GM18861 (cell line): ENCODE results near the gene RUNX3.
A peak's percentile ranks its signal among the peaks of the same experiment; 100 is the strongest.

Source experiments
- ATAC-seq: cut with Tn5 transposase; IDR thresholded peaks from one replicate; pipeline ENCODE4 v1.9.1; 2021; ENCODE audit not compliant: unreplicated experiment

RUNX3 gene

DNA sequence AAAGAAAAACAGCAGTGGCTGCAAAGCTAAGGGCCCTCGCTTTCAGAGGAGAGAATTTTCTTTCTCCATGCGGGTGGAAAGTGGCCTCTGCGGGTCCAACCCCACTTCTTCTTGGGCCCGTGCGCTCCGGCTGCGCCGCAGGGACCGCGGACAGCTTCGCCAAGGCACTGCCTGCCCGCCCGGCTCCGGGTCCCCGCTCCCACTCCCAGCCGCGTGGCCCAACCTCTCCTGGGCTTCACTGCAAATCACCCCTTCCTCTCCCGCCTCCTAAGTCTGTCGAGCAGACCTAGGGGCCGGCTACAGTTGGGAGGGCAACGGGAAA is 1.0 kb upstream of the RUNX3 start:
- ATAC-seq: no peak

DNA sequence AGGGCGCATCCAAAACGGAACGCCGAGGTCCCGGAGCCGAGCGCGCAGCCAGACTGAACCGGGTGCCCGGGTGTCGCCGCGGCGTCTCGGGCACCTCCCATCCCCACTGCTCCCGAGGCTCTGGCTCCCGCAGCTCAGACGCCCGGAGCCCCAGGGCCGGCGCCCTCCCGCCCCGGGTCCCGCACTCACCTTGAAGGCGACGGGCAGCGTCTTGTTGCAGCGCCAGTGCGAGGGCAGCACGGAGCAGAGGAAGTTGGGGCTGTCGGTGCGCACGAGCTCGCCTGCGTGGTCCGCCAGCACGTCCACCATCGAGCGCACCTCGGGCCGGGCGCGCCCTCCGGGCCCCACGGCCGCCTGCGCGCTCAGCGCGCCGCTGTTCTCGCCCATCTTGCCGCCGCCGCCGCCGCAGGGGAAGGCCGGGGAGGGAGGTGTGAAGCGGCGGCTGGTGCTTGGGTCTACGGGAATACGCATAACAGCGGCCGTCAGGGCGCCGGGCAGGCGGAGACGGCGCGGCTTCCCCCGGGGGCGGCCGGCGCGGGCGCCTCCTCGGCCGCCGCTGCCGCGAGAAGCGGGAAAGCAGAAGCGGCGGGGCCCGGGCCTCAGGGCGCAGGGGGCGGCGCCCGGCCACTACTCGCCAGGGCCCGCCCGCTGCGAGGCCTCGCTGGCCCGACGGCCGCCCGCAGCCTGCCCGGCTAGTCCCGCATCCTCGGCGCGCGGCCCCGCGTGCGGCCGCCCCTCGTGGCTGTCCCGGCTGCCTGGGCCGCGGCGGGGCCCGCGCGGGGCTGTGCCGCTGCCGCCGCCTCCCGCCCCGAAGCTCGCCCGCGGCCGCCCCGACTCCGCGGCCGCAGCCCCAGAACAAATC is 447 bp downstream of the RUNX3 start:
- peak; percentile 14 for ATAC-seq

DNA sequence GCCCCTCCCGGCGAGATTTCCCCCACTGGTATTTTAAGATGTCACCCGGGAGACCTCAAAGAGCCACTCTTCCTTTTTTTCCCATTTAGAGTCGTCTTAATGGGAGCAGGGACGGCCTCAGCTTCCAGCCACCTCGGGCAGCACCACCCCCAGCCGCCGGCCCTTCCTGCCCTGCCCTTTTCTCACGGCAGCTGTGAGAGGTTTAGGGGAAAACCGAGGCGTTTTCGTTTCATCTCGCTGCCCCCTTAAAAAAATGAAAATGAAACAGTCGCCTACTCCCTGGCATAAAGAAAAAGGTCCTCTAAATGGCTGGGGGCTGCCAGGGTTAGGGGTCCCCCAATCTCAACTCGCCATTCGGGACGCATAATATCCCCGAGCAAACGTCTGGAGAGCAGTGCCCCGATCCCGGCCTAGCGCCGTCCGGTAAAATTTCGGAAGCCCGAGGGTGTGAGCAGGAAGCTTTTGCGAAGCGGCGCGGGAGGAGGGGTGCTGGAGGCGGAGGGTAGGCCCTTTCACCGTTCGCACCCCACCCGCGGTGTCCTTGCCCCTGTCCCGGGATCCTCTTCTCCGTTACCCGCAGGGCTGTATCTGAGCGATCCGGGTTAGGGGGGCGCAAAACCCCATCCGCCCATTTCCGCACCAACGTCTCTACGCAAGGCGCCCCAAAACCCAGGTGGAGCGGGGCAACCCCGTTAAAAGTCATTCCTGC is 1.2 kb downstream of the RUNX3 start:
- no peak for ATAC-seq

DNA sequence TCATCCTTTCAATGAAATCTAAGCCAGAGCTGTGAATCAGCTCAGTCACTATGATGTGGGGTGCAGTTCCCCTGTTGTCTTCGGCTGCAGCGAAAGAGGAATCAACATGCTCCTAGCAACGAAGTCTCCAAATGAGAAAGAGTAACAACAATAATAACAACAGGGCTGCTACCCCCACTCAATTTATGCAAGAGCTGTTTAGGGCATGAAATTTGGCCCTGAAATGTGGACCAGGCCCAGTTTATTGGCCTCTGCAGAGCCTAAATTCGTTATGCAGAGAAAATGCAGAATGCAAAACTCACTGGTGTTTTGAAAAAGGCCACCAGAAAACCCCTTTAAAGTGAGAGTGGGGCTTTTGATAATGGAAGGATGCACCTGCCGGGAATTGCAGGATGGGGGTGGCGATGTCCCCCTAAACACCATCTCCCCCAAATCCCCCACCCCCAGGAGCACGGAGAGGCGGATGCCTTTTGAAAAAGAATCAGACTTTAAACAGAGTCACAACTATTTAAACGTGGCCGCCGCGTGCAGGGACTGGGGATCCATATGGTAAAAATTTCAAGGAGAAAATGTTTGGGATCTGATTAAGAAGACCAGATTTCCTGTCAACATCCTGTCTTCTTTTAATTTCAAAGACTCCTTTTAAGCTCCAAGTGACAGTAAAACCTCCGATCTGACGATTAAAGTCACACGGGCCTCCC is 1.9 kb downstream of the RUNX3 start:
- ATAC-seq: no peak

DNA sequence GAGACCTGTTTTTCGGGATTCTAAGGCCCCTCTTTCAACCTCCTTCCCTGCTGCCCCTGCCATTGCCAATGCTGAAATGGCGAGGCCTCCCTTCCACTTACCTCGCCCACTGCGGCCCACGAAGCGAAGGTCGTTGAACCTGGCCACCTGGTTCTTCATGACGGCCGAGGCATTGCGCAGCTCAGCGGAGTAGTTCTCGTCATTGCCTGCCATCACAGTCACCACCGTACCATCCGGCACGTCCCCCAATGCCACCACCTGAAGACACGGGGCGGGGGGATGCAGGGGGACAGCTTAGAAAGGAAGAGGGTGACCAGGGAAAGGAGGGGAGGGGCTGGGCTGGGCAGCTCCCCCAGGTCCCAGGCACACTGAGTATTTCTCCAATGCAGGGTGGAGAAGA is 2.6 kb downstream of the RUNX3 start:
- no peak for ATAC-seq

DNA sequence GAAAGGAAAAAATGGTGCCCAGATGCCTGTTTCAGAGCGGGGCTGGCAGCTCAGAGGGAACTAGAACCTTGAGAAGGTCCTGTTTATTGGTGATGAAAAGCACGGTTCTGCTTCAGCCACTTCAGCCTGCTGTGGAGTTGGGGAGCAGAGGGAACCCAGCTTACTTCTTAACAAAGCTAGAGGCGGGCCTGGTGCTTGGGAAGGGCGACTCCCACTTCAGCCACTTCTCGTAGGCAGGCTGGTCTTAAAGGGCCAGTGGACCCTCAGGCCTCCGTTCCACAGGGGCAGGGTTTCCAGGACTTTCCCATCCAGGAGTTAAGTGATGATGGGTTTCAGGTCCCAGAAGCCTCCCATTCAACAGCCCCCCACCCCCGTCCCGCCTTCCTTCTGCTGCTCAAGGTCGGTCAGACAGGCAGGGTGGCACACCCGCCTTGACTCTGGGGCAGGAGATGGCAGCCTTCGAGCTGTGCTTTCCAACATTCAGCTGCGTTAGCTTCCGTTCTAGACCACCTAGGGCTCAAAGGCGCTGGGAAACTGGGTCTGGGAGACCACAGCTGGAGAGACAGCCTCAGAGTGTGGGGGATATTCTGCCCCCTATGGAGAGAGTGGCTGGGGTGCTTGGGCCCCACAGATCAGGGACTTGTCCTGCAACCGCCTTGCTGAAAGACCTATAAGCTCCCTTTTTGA is 3.4 kb downstream of the RUNX3 start:
- no peak for ATAC-seq

DNA sequence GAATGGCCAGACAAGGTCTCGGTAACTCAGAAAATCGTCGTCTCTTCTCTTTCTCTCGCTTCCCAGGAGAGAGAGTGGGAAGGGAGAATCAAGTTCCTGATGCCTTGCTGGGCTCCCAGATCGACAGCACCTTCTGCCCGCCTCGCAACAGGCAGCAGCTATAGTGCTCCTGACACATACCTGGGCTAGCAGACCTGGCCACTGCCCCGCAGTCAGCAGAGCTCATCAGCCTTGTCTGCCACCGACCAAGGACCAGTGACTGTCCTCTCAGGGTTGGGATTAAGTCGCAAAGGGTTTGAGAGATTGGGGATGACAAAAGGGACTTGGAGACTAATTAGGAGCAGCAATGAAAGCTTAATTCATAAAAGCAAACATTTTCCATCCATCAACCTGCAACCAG is 4.1 kb downstream of the RUNX3 start:
- no peak for ATAC-seq

DNA sequence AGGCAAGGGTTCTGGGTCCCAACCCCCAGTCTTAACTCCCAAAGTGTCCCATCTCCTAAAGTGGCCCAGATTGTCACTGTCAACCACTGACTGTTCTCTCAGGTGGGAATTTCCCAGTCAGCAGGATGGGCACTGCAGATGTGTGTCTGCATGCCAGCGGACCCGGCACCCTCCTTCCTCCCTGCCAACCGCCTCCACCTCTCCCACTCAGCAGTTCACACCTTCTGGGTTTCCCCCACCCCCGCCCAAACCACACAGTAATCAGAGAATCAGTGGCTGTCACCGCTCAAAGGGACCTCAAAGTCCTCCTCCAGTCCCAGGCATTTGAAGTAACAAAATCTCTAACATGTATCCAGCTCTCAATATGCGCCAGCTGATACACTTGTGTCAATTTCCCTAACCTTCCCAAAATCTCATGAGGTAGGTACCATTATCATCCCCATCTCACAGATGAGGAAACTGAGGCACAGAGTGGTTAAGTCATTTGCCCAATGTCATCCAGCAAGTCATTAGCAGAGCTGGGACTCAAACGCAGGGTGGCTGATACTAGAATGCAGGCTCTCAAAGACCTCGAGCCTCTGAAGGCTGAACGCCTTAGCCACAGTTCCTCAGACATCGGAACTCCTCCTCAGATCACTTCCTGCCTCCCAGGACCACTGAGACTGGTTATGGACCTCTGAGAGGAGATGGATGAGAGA is 4.8 kb downstream of the RUNX3 start:
- no peak for ATAC-seq

DNA sequence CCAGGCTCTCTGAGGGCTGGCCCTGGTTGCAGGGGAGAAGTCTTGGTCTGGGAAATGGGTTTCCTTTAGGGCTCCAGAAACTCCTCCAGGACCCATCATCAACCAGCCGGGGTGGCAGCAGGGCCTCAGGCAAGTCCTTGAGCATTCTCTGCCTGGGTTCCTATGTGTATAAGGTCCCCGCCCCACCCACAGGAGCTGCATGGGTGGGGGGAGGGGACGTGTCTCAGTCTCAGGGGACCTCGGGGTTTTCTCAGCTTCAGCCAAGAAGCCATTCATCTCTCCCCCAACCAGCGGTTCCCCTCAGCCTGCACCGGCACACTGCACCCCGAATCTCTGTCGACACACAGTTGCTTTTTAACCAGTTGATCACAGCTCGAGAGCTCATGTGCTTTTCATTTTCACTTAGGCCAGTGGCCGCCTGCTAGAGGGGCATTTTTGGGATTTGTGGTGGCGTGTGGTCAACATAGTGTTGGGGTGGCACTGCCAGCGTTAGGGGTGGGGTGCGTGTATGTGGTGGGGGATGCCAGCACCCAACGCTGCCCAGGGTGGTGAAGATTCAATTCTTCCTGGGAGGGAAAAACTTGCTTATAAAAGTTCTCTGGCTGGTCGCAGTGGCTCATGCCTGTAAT is 6.5 kb downstream of the RUNX3 start:
- ATAC-seq: peak; percentile 40

DNA sequence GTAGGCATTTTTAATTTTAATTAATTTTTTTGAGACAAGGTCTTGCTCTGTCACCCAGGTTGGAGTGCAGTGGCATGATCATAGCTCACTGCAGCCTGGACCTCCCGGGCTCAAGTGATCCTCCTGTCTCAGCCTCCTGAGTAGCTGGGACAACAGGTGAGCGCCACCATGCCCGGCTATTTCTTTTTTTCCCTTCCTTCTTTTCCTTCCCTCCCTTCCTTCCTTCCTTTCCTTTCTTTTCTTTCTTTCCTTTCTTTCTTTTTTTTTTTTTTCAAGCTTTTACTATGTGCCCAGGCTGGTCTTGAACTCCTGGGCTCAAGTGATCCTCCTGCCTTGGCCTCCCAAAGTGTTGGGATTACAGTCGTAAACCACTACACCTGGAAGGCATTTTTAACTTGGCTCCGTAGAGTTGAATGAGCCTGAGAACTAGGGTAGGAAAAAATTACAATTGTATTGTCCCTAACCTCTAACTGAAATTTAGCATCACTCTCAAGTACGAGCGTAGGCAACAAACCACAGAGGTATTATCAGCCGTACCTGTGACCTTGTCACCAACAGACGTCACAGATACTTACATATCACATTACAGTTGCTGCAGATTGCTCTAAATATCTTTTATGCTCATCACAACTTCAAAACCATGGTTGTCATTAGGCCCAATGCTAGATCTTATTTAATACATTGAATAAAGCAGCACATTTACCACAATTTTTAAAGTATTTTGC is 8.0 kb downstream of the RUNX3 start:
- ATAC-seq: no peak

DNA sequence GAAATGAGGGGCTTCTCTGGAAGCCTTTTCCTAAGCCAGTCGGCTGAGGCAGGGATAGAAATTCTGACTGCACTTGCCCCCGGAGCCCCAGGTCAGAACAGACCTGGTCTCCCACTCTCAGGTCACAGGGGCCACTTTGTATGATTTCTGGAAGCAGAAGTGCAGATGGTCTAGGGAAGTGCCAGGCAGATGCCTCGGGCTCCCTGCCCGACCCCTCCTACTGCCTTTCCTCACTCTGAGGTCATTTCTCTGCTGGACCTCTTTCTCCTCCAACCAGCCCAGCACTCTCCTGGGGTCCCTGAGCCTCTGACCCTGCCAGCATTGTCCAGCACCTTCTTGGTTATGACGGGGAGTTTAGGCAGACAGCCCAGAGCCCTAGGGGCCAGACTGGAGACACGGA is 8.7 kb downstream of the RUNX3 start:
- ATAC-seq: no peak

DNA sequence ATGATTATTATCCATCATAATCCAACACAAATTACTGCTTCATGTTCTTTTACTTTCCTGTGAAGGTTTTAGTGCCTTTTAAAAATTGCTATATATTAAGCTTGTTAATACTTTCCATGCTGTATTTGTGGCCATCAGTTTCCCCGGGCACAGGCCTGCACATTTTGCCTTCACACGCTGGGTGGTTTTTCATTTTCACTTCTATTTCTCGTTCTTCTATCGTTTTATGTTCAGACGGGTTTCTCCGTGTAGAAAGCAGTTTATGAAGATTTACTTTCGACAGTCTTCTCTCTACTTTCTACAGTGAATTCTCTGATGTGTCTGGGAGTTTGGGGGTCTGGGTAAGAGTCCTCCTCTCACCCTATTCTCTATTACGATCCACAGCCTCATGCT is 9.5 kb downstream of the RUNX3 start:
- ATAC-seq: no peak

DNA sequence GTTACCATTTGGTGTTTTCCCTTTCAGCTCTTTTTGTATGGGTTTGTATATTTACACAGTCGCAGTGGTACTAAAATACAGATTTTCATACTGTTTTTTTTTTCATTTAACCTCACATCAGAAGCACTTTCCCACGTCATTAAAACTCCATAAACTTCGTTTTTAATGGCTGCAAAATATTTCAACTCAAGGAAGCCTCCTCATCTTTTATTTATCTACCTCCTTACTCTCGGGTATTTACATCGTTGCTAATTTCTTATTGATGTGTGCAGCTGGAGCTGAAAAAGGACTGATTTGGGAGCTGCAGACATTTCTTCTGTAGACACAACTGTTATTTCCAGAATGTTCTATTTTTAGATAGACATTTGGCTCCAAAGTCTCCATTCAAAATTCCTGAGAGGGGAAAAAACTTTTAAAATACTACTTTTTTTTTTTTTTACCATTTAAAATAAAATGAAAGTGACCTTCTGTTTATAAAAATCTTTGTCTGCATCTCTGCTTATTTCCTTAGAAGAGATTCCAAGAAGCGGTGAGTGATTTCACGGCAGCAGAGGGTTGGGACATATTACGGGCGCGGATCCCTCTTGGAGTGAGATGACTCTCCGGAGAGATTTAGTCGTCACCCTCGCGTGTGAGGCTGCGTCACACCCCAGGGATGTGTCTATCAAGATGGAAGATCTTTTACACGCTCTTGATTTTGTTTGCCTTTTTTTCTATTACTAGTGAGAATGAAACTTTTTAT is 10.1 kb downstream of the RUNX3 start:
- ATAC-seq: no peak

DNA sequence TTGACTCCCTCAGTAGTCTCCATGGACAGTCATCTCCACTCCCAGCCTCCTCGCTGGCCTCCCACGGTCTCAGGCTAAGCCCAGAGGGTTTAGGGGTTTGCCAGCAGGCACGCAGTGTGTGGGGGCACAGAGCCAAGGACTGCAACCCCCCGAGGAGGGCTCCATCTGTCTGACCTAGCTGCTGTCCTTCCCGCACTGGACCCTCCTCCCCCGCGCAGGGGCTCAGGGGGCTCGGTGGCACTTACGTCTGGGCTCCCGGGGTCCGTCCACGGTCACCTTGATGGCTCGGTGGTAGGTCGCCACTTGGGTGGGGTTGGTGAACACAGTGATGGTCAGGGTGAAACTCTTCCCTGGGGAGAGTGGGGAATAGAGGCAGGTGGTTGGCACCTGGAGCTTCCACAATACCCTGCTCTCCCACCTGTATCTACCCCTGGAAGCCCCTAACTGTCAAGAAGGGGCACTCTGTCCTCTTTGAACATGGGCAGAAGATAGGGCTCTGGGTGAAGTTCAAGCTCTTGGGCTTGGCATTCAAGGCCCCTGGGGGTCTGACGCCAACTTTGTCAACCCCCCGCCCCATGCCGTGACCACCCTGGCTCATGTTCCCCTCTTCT is 11.0 kb downstream of the RUNX3 start:
- no peak for ATAC-seq

DNA sequence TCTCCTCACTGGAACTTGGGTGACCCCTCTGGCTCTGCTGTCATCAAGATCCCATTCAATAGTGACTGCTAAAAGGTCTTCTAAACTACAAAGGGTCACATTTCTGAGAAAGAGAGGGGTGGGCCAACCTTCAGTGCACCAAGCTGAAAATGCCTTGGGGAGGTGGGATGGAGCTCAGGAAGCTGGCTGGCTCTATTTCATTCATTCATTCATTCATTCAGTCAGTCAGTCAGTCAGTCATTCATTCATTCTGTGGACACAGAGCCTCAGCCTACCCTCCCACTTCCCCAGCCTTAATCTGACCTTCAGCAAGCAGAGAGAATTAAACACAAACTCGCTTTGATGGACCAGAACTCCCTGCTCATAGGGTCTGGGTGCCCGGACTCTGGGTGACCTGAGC is 11.7 kb downstream of the RUNX3 start:
- no peak for ATAC-seq

DNA sequence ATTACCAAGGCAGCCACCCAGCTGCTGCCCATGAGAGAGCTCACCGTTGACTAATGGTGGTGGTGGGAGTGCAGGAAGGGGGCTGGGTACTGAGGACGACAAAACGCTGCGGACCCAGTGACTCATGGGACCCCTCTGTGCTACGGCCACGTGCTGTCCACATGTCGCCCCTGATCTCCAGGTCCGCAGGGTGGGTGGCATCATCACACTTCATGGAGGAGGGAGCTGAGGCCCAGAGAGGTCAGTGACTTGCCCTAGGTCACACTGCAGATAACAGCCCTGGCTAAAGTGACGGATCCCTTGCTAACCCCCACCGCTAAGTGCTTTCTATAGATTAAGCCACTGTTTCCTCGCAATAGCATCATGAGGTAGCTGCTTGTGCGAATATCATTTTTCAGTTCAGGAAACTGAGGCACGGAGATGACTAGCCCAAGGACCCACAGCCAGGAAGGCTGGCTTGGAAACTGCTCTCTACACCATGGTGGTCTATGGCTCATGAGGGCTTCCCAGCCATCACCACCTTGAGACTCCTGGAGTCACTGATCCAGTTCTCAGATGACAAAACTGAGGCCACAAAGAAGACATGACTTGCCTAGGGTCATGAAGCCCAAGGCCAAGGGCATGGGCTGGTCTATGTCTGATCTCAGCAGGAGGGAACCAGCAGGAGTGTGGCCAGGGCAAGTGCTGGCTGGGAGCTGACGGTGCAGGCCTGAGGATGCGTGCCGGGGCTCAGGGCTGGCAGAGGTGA is 12.6 kb downstream of the RUNX3 start:
- no peak for ATAC-seq

DNA sequence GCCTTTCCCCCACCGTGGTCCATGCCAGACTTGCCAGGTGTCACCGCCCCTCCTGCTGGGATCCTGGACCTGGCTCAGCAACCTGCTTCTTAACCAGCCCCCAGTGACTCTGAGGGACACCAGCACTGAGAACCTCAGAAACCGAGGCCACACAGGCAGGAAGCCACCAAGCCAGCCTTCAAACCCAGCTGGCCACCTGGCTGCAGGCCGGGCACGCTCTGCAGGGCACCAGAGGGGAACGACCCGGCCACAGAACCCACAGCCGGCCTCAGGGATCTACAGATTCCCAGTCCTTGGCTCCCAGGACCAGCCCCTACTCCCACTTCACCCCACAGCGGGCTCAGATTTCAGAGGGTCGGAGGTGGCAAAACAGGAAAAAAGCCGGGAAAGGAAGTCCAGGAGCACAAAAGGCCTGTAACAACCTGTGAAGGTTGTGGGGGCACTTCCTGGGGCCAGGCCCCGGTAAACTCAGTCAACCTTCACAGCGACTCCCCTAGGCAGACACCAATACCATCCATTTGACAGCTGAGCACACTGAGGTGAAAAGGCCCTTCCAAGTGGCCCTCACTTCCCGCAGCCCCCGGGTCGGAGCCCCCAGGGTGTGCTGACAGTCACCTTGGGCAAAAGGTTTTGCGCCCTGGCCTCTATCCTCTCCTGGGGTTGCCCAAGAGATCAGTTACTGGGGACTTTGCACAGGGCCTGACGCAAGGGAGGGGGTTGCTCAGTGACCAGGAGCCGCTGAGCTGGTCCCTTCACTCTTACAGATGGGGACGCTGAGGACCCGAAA is 14.1 kb downstream of the RUNX3 start:
- no peak for ATAC-seq
